AG20443 (cell line): Measurements from ENCODE around the gene PCDHB7.
"Not testable (repeated sequence)": the region's sequence is repeated elsewhere in the genome, so short reads cannot be mapped to it uniquely, and the experiment has no call there.

Source experiments
- DNase-seq: peaks from one replicate; pipeline ENCODE4 v3.0.0; 2012; ENCODE audit warnings: low spot score, mixed read lengths

The PCDHB7 gene

GRCh38 chr5:141172381-141173204 lies at the start of gene PCDHB7:
TSS of gene PCDHB7 (plus strand) at chr5:141172644. CDS start at chr5:141172836, 192 bp downstream.
- DNase-seq: peak; percentile 49

GRCh38 chr5:141123396-141124135 lies 48.9 kb upstream of the PCDHB7 start:
- DNase-seq: not testable (repeated sequence)

GRCh38 chr5:141127305-141127704 lies 45.1 kb upstream of the PCDHB7 start:
- DNase-seq: no peak

GRCh38 chr5:141135030-141135717 lies 37.3 kb upstream of the PCDHB7 start, which contains the start of gene PCDHB5:
TSS of gene PCDHB5 (plus strand) at chr5:141135206. CDS start at chr5:141135435, 229 bp downstream.
- DNase-seq: peak; percentile 53

- no peak for DNase-seq
Measured at GRCh38 chr5:141135718-141136266, 36.7 kb upstream of the PCDHB7 start.

GRCh38 chr5:141137346-141137745 lies 35.1 kb upstream of the PCDHB7 start:
- DNase-seq: not testable (repeated sequence)

- DNase-seq: peak; percentile 51
Measured at GRCh38 chr5:141149812-141150211, 22.6 kb upstream of the PCDHB7 start, which contains the start of gene PCDHB6. TSS of gene PCDHB6 (plus strand) at chr5:141150057. CDS start at chr5:141150258, 201 bp downstream.

- no peak for DNase-seq
Measured at GRCh38 chr5:141150224-141150992, 22.0 kb upstream of the PCDHB7 start.

- DNase-seq: no peak
Measured at GRCh38 chr5:141150993-141151325, 21.5 kb upstream of the PCDHB7 start.

GRCh38 chr5:141151632-141152031 lies 20.8 kb upstream of the PCDHB7 start:
- DNase-seq: not testable (repeated sequence)

- not testable (repeated sequence) for DNase-seq
Measured at GRCh38 chr5:141152096-141152495, 20.3 kb upstream of the PCDHB7 start.

- no peak for DNase-seq
Measured at GRCh38 chr5:141155540-141156374, 16.7 kb upstream of the PCDHB7 start.

- DNase-seq: not testable (repeated sequence)
Measured at GRCh38 chr5:141157356-141157755, 15.1 kb upstream of the PCDHB7 start.

GRCh38 chr5:141157901-141158300 lies 14.5 kb upstream of the PCDHB7 start:
- not testable (repeated sequence) for DNase-seq

GRCh38 chr5:141174291-141175104 lies 2.1 kb downstream of the PCDHB7 start:
- not testable (repeated sequence) for DNase-seq

GRCh38 chr5:141175933-141176332 lies 3.5 kb downstream of the PCDHB7 start:
- no peak for DNase-seq

- peak; percentile 53 for DNase-seq
Measured at GRCh38 chr5:141177577-141178191, 5.2 kb downstream of the PCDHB7 start, which contains the start of gene PCDHB8. TSS of gene PCDHB8 (plus strand) at chr5:141177790. CDS start at chr5:141178035, 245 bp downstream.

- not testable (repeated sequence) for DNase-seq
Measured at GRCh38 chr5:141179371-141179770, 6.9 kb downstream of the PCDHB7 start.

- DNase-seq: not testable (repeated sequence)
Measured at GRCh38 chr5:141179876-141180275, 7.4 kb downstream of the PCDHB7 start.
